Nephron progenitor cell (in vitro differentiated cells): Measurements from ENCODE around the gene CDK14.
"Not testable (repeated sequence)": the region's sequence is repeated elsewhere in the genome, so short reads cannot be mapped to it uniquely, and the experiment has no call there.

Experiments
- DNase-seq: peaks from one replicate; pipeline ENCODE4 v3.0.0; 2021
- H3K27ac Mint-ChIP-seq: 2 replicates; pipeline ENCODE4 v1.8.0; 2021; ENCODE audit warnings: mild to moderate bottlenecking, moderate library complexity, mixed read lengths
- H3K27me3 Mint-ChIP-seq: 2 replicates; pipeline ENCODE4 v1.8.0; 2021; ENCODE audit warnings: mild to moderate bottlenecking, low read depth, mixed read lengths; ENCODE audit not compliant: poor library complexity
- H3K36me3 Mint-ChIP-seq: 2 replicates; pipeline ENCODE4 v1.8.0; 2021; ENCODE audit warnings: low read depth, mixed read lengths
- H3K4me1 Mint-ChIP-seq: 2 replicates; pipeline ENCODE4 v1.8.0; 2021; ENCODE audit warnings: mixed read lengths
- H3K4me3 Mint-ChIP-seq: 2 replicates; pipeline ENCODE4 v1.8.0; 2021; ENCODE audit warnings: mild to moderate bottlenecking, moderate library complexity, mixed read lengths
- H3K9me3 Mint-ChIP-seq: 2 replicates; pipeline ENCODE4 v1.8.0; 2021; ENCODE audit warnings: mild to moderate bottlenecking, moderate library complexity, mixed read lengths
- TF ChIP-seq, protein P1 (sequence below): fragments of 200-600 bp; sonication (generic); IDR thresholded peaks from 2 replicates; pipeline ENCODE4 v1.5.0; 2021; ENCODE audit warnings: antibody characterized with exemption

Gene CDK14

DNA sequence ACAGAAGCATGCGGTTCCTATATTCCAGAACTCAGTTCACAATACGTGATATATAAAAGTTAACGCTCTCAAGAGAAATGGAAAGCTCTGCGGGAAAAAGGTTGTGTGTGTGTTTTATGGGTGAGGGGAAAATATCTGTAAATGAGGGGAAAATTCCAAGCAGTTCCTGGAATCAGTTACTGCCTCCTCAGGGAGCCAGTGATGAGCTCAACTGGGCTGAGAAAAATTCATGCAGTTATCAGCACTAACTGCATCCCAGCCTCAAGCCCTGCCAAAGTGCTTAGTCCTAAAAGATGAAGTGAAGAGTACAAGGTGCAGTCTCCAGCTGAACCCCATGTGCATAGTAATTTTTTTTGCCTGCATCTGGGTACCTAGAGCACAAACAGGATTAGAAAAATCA, 191.9 kb downstream of the CDK14 start:
- H3K27me3 Mint-ChIP-seq, result no peaks in the 10 kb centered on the region
- H3K36me3 Mint-ChIP-seq, result peaks cover 29% of the 10 kb centered on the region
- DNase-seq, result no peak
- H3K4me3 Mint-ChIP-seq, result no peak overlapping the region
- no peak overlapping the region for H3K27ac Mint-ChIP-seq
- peaks cover 20% of the 10 kb centered on the region for H3K9me3 Mint-ChIP-seq
- TF ChIP-seq, protein P1, sequence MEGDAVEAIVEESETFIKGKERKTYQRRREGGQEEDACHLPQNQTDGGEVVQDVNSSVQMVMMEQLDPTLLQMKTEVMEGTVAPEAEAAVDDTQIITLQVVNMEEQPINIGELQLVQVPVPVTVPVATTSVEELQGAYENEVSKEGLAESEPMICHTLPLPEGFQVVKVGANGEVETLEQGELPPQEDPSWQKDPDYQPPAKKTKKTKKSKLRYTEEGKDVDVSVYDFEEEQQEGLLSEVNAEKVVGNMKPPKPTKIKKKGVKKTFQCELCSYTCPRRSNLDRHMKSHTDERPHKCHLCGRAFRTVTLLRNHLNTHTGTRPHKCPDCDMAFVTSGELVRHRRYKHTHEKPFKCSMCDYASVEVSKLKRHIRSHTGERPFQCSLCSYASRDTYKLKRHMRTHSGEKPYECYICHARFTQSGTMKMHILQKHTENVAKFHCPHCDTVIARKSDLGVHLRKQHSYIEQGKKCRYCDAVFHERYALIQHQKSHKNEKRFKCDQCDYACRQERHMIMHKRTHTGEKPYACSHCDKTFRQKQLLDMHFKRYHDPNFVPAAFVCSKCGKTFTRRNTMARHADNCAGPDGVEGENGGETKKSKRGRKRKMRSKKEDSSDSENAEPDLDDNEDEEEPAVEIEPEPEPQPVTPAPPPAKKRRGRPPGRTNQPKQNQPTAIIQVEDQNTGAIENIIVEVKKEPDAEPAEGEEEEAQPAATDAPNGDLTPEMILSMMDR, result no peak
- no peaks in the 10 kb centered on the region for H3K4me1 Mint-ChIP-seq

DNA sequence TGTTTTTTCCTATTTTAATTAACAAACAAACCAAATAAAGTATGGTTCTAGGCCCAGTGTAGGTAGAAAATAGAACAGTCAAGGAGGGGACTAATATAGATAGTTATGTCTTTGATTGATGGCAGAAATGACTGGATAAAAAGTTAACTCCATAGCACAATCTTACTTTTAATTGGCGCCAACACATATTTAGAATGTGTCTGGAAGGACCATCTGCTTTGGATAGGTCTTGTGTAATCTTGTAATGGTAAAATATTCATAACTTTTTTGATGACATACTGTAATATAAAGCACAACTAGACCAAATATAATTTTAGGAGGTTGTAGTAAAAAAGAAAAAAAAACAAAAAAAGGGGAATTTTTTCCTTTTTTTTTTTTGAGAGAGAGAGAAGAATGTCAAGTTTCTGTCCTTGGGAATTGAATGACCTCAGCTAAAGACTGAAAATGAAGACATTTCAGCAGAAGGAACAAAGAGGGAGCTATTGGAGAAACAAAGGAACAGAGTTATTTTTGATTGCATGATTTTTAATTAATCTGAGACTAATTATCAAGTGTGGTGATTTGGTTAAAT, 193.7 kb downstream of the CDK14 start:
- H3K4me1 Mint-ChIP-seq, result no peaks in the 10 kb centered on the region
- H3K27me3 Mint-ChIP-seq, result no peaks in the 10 kb centered on the region
- TF ChIP-seq, protein P1, result no peak
- DNase-seq, result no peak
- no peak overlapping the region for H3K4me3 Mint-ChIP-seq
- H3K9me3 Mint-ChIP-seq, result peaks cover 27% of the 10 kb centered on the region
- peaks cover 28% of the 10 kb centered on the region for H3K36me3 Mint-ChIP-seq
- H3K27ac Mint-ChIP-seq, result no peak overlapping the region

DNA sequence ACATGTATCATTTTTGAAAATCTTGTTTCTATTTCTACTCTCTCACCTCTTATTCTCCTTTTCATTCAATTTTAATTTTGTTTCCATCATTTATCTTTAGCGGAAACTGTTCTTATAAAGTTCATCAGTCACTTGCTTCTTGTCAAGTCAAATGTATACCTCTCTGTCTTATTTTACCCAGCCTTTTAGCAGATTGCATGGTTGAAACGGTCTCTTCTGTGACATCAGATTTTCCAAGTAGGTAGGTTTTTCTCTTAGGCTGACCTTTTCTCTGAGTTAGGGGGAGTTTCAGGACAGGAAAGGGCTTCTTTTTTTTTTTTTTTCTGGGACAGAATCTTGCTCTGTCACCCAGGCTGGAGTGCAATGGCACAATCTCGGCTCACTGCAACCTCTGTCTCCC, 195.5 kb downstream of the CDK14 start:
- Mint-ChIP-seq H3K9me3 (peaks cover 28% of the 10 kb centered on the region), H3K4me3 (no peak overlapping the region), H3K27me3 (no peaks in the 10 kb centered on the region), H3K4me1 (no peaks in the 10 kb centered on the region), H3K27ac (no peak overlapping the region), H3K36me3 (peaks cover 28% of the 10 kb centered on the region)
- TF ChIP-seq, protein P1, result no peak
- DNase-seq, result no peak

DNA sequence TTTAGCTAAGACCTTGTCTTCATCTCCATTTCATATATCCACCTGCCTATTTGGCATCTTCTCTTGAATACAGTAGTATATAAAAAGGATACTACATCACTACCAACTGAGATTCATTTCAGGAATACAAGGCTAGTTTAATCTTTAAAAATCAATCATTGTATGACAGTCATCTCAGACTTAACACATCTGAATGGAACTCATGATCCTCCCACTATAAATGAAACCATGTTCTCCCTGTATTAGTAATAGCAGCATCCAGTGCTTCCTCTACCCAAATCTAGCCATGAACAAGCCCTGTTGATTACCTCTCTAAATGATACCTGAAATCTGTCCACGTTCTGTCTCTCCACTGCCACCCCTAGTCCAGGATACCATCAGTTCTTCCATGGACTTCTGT, 196.2 kb downstream of the CDK14 start:
- Mint-ChIP-seq H3K4me1 (no peaks in the 10 kb centered on the region), H3K27ac (no peak overlapping the region), H3K36me3 (peaks cover 28% of the 10 kb centered on the region), H3K4me3 (no peak overlapping the region), H3K27me3 (no peaks in the 10 kb centered on the region), H3K9me3 (peaks cover 28% of the 10 kb centered on the region)
- no peak for DNase-seq
- TF ChIP-seq, protein P1, result no peak

DNA sequence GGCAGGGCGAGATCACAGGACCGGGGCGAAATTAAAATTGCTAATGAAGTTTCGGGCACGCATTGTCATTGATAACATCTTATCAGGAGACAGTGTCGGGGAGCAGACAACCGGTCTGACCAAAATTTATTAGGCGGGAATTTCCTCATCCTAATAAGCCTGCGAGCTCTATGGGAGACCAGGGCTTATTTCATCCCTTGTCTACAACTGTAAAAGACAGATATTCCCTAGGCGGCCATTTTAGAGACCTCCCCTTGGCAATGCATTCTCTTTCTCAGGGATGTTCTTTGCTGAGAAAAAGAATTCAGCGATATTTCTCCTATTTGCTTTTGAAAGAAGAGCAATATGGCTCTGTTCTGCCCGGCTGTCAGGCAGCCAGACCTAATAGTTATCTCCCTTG, 198.1 kb downstream of the CDK14 start:
- H3K27me3 Mint-ChIP-seq, DNase-seq, H3K4me3 Mint-ChIP-seq, H3K4me1 Mint-ChIP-seq, H3K27ac Mint-ChIP-seq: not testable (repeated sequence)
- Mint-ChIP-seq H3K36me3 (peaks cover 28% of the 10 kb centered on the region), H3K9me3 (peaks cover 28% of the 10 kb centered on the region)

DNA sequence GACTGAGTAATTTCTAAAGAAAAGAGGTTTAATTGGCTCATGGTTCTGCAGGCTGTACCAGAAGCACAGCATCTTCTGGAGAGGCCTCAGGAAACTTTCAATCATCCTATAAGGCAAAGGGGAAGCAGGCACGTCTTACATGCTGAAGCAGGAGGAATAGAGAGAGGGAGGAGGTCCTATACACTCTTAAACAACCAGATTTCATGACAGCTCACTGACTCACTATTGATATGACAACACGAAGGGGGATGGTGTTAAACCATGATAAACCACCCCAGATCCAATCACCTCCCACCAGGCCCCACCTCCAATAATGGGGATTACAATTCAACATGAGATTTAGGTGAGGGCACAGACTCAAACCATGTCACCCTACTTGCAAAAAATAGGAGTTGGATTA, 201.5 kb downstream of the CDK14 start:
- no peak for DNase-seq
- Mint-ChIP-seq H3K4me1 (no peaks in the 10 kb centered on the region), H3K4me3 (no peak overlapping the region), H3K27ac (no peak overlapping the region), H3K27me3 (no peaks in the 10 kb centered on the region), H3K9me3 (peaks cover 24% of the 10 kb centered on the region), H3K36me3 (peaks cover 16% of the 10 kb centered on the region)
- TF ChIP-seq, protein P1, result no peak
